Endothelial cell (in vitro differentiated cells): ENCODE results near the gene GP1BB. TPM values are rescaled to one million over a fixed set of nuclear protein-coding genes. Genes with fewer than 3 reads are reported as not detected.

ENCODE experiments used
- DNase-seq: peaks from one replicate; pipeline ENCODE4 v3.0.0; 2021; ENCODE audit warnings: low spot score
- H3K27ac Mint-ChIP-seq: one replicate; pipeline ENCODE4 v1.8.0; 2021; ENCODE audit warnings: mixed read lengths, inconsistent platforms; ENCODE audit not compliant: unreplicated experiment
- H3K27me3 Mint-ChIP-seq: one replicate; pipeline ENCODE4 v1.8.0; 2021; ENCODE audit warnings: mild to moderate bottlenecking, moderate library complexity, mixed read lengths, inconsistent platforms; ENCODE audit not compliant: unreplicated experiment
- H3K36me3 Mint-ChIP-seq: one replicate; pipeline ENCODE4 v1.8.0; 2021; ENCODE audit warnings: mild to moderate bottlenecking, low read depth, mixed read lengths, inconsistent platforms; ENCODE audit not compliant: unreplicated experiment
- H3K4me1 Mint-ChIP-seq: one replicate; pipeline ENCODE4 v1.8.0; 2021; ENCODE audit warnings: mild to moderate bottlenecking, mixed read lengths, inconsistent platforms; ENCODE audit not compliant: unreplicated experiment
- H3K4me3 Mint-ChIP-seq: one replicate; pipeline ENCODE4 v1.8.0; 2021; ENCODE audit warnings: mild to moderate bottlenecking, mixed read lengths, inconsistent platforms; ENCODE audit not compliant: unreplicated experiment
- H3K9me3 Mint-ChIP-seq: one replicate; pipeline ENCODE4 v1.8.0; 2021; ENCODE audit warnings: mixed read lengths, inconsistent platforms; ENCODE audit not compliant: unreplicated experiment
- CTCF ChIP-seq: fragments of 200-600 bp; sonication (generic); IDR thresholded peaks from one replicate; pipeline ENCODE4 v1.5.0; 2021; ENCODE audit warnings: antibody characterized with exemption; ENCODE audit not compliant: unreplicated experiment
- total RNA-seq: library from RNA; stranded (reverse); fragmentation: NEBNext Ultra II Directional; extraction: Animal tissue kit (Norgen Biotek cat#: 25700); gene quantifications from one replicate; pipeline ENCODE4 v1.2.1, GENCODE V29; 2021; ENCODE audit not compliant: unreplicated experiment

Gene GP1BB
- total RNA-seq, 1 donor from 2014 or later, result not detected

- Mint-ChIP-seq H3K4me1 (peaks cover 36% of the 10 kb centered on the region), H3K27ac (no peak overlapping the region), H3K27me3 (peaks cover 25% of the 10 kb centered on the region), H3K4me3 (no peak overlapping the region), H3K36me3 (peaks cover 6% of the 10 kb centered on the region), H3K9me3 (no peaks in the 10 kb centered on the region)
- no peak for TF ChIP-seq CTCF
- no peak for DNase-seq
Measured at GRCh38 chr22:19764299-19764593, 40.9 kb downstream of the GP1BB start.

- H3K36me3 Mint-ChIP-seq, result peaks cover 6% of the 10 kb centered on the region
- DNase-seq, result no peak
Measured at GRCh38 chr22:19764636-19765476, 41.5 kb downstream of the GP1BB start.

GRCh38 chr22:19765477-19766239 lies 42.3 kb downstream of the GP1BB start:
- H3K4me1 Mint-ChIP-seq, result peaks cover 25% of the 10 kb centered on the region
- H3K27ac Mint-ChIP-seq, result no peak overlapping the region
- no peaks in the 10 kb centered on the region for H3K9me3 Mint-ChIP-seq
- DNase-seq, result no peak
- peaks cover 22% of the 10 kb centered on the region for H3K27me3 Mint-ChIP-seq
- no peak overlapping the region for H3K4me3 Mint-ChIP-seq
- no peaks in the 10 kb centered on the region for H3K36me3 Mint-ChIP-seq
- TF ChIP-seq CTCF, result no peak

More at GRCh38 chr22:19764636-19765476, 41.5 kb downstream of the GP1BB start:
- Mint-ChIP-seq H3K27me3 (peaks cover 25% of the 10 kb centered on the region), H3K4me3 (no peak overlapping the region), H3K27ac (no peak overlapping the region), H3K9me3 (no peaks in the 10 kb centered on the region), H3K4me1 (peaks cover 30% of the 10 kb centered on the region)
- no peak for TF ChIP-seq CTCF

GRCh38 chr22:19766240-19766510 lies 42.8 kb downstream of the GP1BB start:
- no peak overlapping the region for H3K27ac Mint-ChIP-seq
- DNase-seq, result no peak
- H3K36me3 Mint-ChIP-seq, result no peaks in the 10 kb centered on the region
- H3K27me3 Mint-ChIP-seq, result peaks cover 23% of the 10 kb centered on the region
- H3K4me1 Mint-ChIP-seq, result peaks cover 25% of the 10 kb centered on the region
- H3K9me3 Mint-ChIP-seq, result no peaks in the 10 kb centered on the region
- no peak for TF ChIP-seq CTCF
- H3K4me3 Mint-ChIP-seq, result no peak overlapping the region
